HG03196 (cell line): ENCODE measurements around the gene OBSCN.

Source experiments
- ATAC-seq: cut with Tn5 transposase; IDR thresholded peaks from one replicate; pipeline ENCODE4 v1.9.1; 2021; ENCODE audit not compliant: unreplicated experiment

OBSCN gene

DNA sequence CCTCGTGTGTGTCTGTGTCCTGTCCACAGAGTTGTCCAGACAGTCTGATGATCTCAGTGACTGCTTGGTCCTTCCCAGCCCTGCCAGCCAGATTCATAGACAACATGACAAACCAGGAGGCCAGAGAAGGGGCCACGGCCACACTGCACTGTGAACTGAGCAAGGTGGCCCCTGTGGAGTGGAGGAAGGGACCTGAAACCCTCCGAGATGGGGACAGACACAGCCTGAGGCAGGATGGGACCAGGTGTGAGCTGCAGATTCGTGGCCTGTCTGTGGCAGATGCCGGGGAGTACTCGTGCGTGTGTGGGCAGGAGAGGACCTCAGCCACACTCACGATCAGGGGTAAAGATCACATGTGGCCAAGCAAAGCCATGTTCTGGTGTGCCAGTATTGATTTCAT, 96.4 kb downstream of the OBSCN start:
- ATAC-seq, result no peak

DNA sequence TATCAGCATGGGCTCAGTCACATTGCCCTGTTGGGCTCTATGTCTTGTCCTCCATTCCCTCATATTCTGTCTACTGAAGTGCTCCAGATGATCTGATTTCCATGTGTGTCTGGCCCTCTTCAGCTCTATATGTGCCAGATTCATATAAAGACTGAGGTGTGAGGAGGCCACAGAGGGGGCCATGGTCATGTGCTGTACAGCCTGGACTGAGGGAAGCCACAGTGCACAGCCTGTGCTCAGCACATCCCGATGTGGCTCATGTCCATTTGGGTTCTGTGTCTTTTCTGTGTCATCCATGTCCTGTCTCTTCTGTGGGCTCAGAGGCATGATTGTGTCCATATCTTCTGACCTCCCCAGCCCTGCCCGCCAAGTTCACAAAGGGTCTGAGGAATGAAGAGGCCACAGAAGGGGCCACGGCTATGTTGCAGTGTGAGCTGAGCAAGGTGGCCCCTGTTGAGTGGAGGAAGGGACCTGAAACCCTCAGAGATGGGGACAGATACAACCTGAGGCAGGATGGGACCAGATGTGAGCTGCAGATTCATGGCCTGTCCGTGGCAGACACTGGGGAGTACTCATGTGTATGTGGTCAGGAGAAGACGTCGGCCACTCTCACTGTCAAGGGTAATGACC, 97.0 kb downstream of the OBSCN start:
- ATAC-seq, result no peak

DNA sequence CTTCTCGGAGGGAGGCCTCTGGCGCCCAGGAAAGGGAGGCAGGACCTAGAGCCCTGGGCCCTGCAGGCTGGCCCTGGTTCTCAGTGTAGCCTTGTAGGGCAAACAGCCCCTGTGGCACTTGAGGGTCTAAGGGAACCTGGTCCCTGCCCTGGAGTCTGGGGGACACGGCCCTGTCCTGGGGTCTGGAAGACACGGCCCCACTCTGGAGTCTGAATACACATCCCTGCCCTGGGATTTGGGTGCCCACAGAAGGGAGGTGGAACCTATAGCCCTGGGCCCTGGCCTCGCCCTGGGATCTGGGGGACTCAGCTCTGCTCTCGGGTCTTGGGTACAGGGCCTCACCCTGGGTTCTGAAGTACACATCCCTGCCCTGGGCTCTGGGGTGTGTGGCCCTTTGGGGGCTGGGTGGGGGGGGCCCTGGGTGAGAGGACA, 97.9 kb downstream of the OBSCN start:
- ATAC-seq, result no peak

DNA sequence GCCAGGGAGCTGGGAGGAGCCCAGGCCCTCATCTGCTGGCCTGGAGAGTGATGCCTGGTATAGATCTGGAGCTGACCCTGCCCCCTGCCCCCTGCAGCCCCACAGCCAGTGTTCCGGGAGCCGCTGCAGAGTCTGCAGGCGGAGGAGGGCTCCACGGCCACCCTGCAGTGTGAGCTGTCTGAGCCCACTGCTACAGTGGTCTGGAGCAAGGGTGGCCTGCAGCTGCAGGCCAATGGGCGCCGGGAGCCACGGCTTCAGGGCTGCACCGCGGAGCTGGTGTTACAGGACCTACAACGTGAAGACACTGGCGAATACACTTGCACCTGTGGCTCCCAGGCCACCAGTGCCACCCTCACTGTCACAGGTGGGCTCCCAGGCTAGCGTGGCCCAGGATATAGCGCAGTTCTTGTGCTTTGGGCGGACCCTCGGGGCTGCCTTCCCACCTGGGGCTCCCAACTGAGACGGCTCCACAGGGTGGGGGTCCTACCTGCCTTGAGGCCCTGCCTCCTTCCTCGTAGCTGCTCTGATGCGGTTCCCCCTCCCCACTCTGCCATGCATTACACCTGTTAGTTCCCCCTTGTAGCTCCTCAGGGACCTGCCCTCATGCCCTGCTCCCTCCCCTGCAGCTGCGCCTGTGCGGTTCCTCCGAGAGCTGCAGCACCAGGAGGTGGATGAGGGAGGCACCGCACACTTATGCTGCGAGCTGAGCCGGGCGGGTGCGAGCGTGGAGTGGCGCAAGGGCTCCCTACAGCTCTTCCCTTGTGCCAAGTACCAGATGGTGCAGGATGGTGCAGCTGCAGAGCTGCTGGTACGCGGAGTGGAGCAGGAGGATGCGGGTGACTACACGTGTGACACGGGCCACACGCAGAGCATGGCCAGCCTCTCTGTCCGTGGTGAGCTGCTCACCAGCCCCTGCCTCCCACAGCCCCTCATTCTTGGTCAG, 98.7 kb downstream of the OBSCN start:
- ATAC-seq, result no peak

DNA sequence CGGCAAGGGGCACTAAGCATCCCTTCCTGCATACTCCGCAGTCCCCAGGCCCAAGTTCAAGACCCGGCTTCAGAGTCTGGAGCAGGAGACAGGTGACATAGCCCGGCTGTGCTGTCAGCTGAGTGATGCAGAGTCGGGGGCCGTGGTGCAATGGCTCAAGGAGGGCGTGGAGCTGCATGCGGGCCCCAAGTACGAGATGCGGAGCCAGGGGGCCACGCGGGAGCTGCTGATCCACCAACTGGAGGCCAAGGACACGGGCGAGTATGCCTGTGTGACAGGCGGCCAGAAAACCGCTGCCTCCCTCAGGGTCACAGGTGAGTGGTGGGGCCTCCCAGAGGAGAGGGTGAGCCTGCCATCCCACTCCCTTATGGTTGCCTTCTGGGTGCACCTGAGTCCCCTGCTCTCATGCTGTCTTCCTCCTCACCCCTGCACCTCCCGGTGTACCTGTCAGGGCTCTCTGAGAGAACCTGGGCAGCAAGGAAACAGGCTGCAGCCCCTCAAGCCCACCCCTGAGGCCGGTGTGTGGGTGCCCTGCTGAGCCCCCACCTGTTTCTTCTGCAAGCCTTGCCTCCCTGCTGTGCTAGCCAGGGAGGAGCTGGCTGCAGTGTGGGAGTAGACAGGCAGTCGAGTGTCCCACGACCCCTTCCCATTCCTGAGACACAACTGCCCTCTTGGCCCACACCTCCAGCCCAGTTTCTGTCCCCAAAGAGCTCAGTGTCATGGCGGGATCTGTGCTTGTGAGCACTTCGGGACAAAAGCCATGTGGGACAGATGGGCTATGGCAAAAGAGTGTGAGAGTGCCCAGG, 99.6 kb downstream of the OBSCN start:
- no peak for ATAC-seq

DNA sequence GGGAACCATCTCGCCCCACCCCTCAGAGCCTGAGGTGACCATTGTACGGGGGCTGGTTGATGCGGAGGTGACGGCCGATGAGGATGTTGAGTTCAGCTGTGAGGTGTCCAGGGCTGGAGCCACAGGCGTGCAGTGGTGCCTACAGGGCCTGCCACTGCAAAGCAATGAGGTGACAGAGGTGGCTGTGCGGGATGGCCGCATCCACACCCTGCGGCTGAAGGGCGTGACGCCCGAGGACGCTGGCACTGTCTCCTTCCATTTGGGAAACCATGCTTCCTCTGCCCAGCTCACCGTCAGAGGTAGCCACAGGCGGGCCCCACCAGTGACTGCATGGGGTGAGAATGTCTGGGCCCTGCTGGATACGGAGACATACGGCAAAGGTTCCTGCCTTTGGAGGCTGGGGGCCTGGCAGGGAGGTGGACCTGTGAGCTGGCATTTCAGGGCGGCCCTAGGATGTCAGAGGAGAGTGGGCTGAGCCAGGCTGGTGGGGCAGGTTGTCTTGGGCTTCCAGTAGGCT, 100.3 kb downstream of the OBSCN start:
- ATAC-seq, result no peak

DNA sequence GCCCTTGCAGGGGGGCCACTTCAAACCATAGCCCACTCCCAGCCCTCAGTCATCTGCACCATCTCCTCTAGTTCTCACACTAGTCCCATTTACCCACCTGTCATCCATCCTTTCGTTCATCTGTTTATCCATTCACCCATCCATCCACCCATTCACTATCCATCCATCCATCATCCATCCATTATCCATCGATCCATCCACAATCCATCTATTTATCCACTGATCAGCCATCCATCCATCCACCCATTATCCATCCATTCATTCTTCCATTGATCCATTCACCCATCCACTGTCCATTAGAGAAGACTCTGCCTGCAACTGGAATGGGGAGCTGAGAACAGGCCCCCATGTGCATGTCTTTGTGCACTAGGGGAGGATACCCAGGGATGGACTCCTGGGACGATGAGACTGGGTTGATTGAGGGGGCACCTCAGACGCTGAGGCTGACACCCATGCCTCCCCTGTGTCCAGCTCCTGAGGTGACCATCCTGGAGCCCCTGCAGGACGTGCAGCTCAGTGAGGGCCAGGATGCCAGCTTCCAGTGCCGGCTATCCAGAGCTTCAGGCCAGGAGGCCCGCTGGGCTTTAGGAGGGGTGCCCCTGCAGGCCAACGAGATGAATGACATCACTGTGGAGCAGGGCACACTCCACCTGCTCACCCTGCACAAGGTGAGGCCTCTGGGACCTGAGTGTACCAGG, 100.9 kb downstream of the OBSCN start:
- ATAC-seq, result no peak

DNA sequence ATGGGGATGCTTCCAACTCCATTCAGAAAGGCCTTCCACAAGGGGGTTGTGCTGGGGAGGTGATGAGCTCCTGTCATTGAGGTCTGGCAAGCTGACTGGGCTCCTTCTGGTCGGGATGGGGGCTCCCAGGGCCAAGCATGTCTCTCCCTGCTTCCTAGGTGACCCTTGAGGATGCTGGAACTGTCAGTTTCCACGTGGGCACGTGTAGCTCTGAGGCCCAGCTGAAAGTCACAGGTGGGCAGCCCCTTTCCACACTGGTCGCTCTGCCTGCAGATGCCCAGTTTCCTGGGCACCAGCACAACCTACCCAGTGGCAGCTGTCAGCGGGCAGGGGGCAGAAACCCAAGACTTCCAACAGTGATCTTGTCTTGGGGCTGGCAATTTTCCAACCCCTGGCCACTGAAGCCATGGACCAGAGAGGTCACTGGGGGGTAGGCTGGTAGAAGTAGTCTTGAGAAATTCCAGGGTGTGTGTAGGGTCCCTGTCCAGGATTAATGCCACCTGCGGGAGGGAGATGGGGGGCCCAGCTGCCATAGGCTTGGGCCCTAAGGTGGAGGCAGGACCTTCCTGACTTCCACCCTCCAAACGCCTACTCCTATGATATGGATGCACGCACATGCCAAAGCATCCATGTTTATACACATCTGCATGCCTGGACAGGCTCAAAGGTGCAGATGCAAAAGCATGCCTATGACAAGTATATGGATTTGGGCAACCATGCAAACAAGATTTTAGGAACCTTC, 101.7 kb downstream of the OBSCN start:
- ATAC-seq, result no peak

DNA sequence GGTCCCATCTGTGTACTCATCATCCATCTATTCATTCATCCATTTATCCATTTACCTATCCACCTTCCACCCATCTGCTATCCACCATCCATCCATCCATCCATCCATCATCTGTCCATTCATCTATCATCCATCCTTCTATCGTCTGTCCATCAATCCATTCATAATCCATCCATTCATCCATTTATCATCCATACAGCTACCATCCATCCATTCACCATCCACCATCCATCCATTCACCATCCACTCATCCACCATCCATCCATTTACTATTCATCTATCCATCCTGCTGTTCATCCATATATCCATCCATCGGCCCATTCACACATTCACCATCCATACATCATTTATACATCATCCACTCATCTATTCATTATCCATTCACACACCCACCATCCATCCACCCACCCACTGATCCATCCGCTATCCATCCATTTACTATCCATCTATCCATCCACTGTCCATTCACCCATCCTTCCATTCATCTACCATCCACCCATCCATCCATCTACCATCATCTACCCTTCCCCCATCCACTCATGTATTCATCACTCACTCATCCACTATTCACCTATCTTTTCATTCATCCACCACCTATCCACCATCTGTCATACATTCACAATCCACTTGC, 102.4 kb downstream of the OBSCN start:
- ATAC-seq, result no peak

DNA sequence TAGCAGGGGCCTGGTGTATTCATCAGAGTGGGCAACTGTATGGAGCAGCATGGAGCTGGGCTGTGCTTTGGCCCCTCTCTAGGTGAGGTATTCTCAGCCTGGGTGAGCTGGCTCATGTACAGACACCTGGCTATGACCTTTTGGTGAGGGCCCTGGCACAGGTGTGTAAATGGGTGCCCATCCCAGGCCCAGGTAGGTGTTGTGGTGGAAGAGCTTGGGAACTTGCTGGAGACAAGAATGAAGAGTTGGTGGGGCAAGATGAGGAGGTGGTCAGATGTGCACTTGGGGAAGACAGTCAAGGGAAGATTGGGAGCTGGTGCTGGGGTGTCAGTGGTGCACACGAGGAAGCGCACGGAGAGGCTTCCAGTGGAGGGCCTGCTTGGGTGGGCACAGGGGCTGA, 103.2 kb downstream of the OBSCN start:
- no peak for ATAC-seq

DNA sequence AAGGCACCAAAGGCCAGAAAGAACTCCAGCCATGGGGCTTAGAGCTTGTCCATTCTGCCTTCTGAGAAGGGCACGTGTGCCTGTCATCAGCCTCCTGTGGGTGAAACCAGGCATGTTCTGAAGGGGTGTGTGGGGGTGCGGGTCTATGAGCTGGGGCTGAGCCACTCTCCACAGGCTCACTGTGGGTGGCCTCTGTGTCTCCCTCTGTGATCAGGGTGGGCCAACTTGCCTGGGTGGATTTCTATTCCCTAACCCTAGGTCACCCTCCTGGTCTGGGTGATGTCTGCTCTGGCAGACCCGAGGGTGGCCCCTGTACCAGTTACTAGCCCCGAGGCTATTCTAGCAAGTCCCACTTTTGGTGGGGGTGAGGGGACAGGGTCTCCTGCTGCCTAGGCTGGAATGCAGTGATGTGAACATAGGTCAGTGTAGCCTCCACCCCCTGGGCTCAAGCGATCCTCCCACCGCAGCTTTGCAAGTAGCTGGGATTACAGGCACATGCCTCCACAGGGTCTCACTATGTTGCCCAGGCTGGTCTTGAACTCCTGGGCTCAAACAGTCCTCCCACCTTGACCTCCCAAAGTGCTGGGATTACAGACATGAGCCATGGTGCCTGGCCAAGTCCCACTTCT, 104.4 kb downstream of the OBSCN start:
- no peak for ATAC-seq

DNA sequence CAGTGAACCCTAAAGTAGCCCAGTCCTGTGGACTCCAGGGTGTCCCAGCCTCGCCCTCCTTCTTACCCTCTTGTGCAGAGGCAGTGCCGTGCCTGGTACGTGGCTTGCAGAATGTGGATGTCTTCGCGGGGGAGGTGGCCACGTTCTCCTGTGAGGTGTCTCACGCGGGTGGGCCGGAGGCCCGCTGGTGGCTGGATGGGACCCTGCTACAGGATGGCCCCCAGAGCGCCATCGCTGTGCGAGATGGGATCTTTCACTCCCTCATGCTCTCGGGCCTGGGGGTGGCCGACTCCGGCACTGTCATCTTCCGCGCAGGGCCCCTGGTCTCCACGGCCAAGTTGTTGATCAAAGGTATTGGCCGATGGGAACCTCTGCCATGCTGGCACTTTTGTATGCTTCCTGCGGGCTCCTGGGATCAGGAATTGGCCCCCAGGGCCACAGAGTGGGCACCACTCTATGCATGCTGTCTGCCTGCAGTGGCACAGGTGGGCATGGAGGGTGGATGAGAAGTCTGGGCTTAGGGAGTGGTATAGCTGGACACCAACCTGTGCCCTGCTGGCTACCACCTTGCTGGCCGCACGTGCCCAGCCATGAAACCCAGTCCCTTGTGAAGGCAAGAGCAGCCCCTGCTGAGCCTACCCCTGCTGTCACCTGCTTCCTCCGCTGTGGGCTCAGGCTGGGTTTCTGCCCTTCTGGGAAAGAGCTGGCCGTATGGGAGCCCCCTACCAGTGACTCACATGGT, 105.9 kb downstream of the OBSCN start:
- no peak for ATAC-seq

DNA sequence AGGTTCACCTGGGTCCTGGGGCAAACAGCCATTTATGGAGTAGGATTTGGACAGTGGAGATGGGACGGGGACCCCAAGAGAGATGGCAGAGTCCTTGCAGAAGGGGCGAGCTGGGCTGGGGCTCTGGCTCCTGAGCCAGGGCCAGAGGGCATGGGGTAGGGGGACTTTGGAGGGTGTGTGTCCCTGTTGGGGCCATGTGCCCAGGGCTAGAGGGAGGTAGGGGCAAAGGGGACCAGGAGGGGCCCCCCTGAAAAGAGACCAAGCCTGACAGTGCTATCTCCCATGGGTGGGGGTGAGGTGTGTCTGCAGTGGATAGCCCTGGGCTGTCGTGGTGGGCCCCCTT, 106.4 kb downstream of the OBSCN start:
- no peak for ATAC-seq

DNA sequence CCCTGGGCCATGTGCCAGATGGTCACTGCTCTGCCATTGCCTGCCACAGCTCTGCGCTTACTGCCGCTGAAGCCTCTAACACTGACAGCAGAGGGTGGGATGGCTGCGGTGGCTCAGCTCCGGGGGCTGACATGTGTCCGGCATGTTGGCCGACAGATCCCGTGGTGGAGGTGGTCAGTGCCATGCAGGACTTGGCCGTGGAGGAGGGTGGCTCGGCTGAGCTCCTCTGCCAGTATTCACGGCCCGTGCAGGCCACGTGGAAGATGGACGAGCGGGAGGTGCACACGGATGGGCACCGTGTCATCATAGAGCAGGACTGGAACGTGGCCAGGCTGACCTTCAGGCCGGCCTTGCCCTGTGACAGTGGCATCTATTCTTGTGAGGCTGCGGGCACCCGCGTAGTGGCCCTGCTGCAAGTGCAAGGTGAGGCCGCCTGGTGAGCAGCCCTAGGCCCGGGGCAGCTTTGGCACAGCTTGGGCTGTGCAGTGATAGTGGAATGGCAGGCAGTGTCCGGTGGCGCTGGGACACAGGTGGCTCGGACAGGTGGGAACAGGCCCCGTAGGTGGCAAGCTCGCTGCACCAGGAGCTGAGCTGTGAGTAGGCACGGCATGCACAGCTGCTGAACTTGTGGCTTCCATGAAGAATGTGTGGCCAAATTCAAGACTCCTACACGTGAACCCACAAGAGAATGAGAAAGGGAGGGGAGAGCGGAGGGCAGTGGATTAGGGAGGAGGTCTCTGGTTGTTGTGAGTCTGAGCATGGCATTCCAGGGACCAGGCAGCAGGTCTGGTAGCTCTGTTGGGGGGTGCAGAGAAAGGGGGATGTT, 107.0 kb downstream of the OBSCN start:
- no peak for ATAC-seq

DNA sequence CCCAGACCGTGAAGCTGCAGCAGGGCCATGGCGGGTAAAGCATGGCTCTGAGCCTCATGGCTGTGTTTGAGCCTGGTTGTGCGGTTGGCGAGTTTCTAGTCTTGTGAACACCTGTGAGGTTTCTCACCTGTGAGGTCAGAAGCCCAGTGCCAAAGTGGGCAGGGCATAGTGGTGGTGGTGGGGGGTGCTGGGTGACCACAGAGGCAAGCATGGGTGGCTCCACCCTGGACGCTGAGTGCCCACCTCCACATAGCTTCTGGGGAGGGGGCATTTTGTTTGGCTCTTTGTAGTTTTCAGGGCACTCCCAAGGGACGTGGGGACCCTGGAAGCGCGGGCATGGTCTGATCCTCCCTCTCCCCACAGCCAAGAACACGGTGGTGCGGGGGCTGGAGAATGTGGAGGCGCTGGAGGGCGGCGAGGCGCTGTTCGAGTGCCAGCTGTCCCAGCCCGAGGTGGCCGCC, 107.7 kb downstream of the OBSCN start:
- no peak for ATAC-seq

DNA sequence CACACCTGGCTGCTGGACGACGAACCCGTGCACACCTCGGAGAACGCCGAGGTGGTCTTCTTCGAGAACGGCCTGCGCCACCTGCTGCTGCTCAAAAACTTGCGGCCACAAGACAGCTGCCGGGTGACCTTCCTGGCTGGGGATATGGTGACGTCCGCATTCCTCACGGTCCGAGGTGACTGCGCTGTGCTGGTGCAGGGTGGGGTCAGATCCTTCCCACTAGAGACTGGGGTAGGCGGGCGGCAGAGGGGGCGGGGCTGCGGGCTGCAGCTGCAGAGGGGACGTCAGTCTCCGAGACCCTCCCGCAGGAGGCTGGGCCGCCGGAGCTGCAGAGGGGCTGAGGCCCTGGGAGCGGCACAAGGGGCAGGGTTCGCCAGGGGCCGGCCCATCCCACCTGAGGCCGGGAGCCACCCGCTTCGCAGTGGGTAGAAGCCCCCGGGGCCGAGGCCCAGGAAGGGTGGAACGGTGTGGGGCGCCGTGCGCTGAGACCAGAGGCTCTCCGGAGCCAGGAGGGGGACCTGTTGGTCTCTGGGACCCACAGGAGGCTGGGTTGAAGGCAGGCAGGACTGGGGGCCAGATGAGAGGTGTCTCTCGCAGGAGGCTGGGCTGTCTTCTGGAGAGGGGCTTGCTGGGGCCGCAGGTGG, 108.2 kb downstream of the OBSCN start:
- ATAC-seq, result no peak
